ENCODE results near the gene HSD17B11.
A peak's percentile ranks its signal among the peaks of the same experiment; 100 is the strongest.
"Not testable (repeated sequence)": the region's sequence is repeated elsewhere in the genome, so short reads cannot be mapped to it uniquely, and the experiment has no call there.

The HSD17B11 gene

GRCh38 chr4:87356832-87357526 lies 34.0 kb downstream of the HSD17B11 start:
- DNase-seq: no peak

- DNase-seq: no peak
Observed at GRCh38 chr4:87354168-87355102, 36.6 kb downstream of the HSD17B11 start.

- DNase-seq: peak in 3 of 14 donors; percentile 1 to 13 (median 12)
Observed at GRCh38 chr4:87353592-87353991, 37.4 kb downstream of the HSD17B11 start.

- no peak for DNase-seq
Observed at GRCh38 chr4:87345139-87345538, 45.8 kb downstream of the HSD17B11 start.

GRCh38 chr4:87342872-87343271 lies 48.1 kb downstream of the HSD17B11 start:
- no peak for DNase-seq

- not testable (repeated sequence) for DNase-seq
Observed at GRCh38 chr4:87341954-87342635, 48.9 kb downstream of the HSD17B11 start.

- no peak for DNase-seq
Observed at GRCh38 chr4:87339440-87339839, 51.5 kb downstream of the HSD17B11 start.

- DNase-seq: no peak
Observed at GRCh38 chr4:87337361-87337760, 53.6 kb downstream of the HSD17B11 start.

- no peak for DNase-seq
Observed at GRCh38 chr4:87333267-87333666, 57.7 kb downstream of the HSD17B11 start.

- DNase-seq: no peak
Observed at GRCh38 chr4:87330761-87331160, 60.2 kb downstream of the HSD17B11 start.

GRCh38 chr4:87327136-87327535 lies 63.9 kb downstream of the HSD17B11 start:
- no peak for DNase-seq

- DNase-seq: no peak
Observed at GRCh38 chr4:87326460-87326859, 64.5 kb downstream of the HSD17B11 start.

GRCh38 chr4:87322754-87323153 lies 68.2 kb downstream of the HSD17B11 start, which contains the start of gene HSD17B13:
HSD17B13 (minus strand) TSS chr4:87322882; CDS start chr4:87322841, 41 bp downstream.
- DNase-seq: no peak

GRCh38 chr4:87321888-87322287 lies 69.1 kb downstream of the HSD17B11 start:
- no peak for DNase-seq

GRCh38 chr4:87317527-87317926 lies 73.5 kb downstream of the HSD17B11 start:
- no peak for DNase-seq

GRCh38 chr4:87316961-87317360 lies 74.0 kb downstream of the HSD17B11 start:
- DNase-seq: no peak

GRCh38 chr4:87315000-87315399 lies 76.0 kb downstream of the HSD17B11 start:
- DNase-seq: not testable (repeated sequence)

- DNase-seq: no peak
Observed at GRCh38 chr4:87313756-87314155, 77.2 kb downstream of the HSD17B11 start.

GRCh38 chr4:87311684-87312083 lies 79.3 kb downstream of the HSD17B11 start:
- no peak for DNase-seq

GRCh38 chr4:87310691-87311335 lies 80.2 kb downstream of the HSD17B11 start:
- no peak for DNase-seq

- no peak for DNase-seq
Observed at GRCh38 chr4:87309625-87310024, 81.4 kb downstream of the HSD17B11 start.

- DNase-seq: no peak
Observed at GRCh38 chr4:87306056-87306455, 84.9 kb downstream of the HSD17B11 start.
